C4-2B (cell line): Measurements from ENCODE around the gene SOAT2.

Experiments
- CTCF ChIP-seq: fragments of 450-650 bp; conservative IDR thresholded peaks from 2 replicates; pipeline ENCODE4 v1.5.1; 2017; ENCODE audit warnings: mild to moderate bottlenecking
- ZFX ChIP-seq: fragments of 450-650 bp; IDR thresholded peaks from 2 replicates; pipeline ENCODE4 v1.6.1; 2017

- no peak for TF ChIP-seq CTCF
- TF ChIP-seq ZFX = peak; percentile 38; the same call in 1 of the 2 replicates
Observed at GRCh38 chr12:53079226-53080117, 23.8 kb upstream of the SOAT2 start, which contains the start of gene SPRYD3.
